OCI-M2 (cell line): ENCODE measurements around the gene GSTM5.
"Not testable (repeated sequence)": the region's sequence is repeated elsewhere in the genome, so short reads cannot be mapped to it uniquely, and the experiment has no call there.

ENCODE experiments used
- DNase-seq: peaks from one replicate; lab custom pipeline; 2025; ENCODE audit not compliant: unreplicated experiment; lab: John Stamatoyannopoulos, UW

The GSTM5 gene

DNA sequence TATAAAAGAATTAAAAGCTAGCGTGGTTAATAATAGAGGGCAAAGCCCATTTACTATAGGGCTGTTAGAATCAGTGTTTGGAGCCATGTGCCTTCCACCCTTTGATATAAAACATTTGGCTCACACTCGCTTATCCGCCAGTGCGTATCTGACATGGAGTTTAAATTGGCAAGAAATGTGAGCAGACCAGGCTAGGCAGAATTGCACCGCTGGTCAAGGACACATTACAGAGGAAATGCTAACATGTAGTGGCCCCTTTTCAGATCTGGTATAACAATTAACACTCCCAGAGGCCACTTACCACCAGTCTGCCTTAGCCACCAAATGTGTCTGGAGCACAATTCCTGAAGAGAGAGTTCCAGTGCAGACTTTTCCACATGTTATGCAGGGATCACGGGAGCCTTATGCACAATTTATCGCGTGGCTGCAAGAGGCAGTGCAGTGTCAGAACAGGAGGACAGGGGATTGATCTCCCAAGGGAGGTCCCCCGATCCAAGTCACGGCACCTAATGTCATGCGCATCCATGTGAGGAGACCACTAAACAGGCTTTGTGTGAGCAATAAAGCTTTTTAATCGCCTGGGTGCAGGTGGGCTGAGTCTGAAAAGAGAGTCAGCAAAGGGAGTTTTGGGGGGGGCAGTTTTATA lies 14.8 kb downstream of the GSTM5 start:
- no peak for DNase-seq

DNA sequence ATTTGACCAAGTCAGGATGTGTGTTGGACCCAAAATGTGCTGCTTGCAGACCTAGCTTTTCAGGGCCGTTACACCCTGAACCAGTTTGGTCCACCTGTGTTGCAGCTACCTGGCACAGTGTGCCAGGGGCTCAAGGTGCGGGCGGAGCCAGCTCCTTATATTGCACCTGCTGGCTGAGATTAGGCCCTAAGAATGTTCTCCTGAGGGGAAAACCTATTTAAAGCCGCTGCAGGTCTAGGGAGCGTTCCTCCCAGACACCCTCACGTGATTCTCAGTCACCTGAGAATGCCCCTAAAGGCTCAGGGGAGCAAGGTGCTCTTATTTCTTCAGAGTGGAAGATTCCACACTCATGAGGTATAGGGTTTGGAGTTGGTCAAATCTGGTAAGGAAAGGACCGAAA lies 16.8 kb downstream of the GSTM5 start:
- DNase-seq = no peak

DNA sequence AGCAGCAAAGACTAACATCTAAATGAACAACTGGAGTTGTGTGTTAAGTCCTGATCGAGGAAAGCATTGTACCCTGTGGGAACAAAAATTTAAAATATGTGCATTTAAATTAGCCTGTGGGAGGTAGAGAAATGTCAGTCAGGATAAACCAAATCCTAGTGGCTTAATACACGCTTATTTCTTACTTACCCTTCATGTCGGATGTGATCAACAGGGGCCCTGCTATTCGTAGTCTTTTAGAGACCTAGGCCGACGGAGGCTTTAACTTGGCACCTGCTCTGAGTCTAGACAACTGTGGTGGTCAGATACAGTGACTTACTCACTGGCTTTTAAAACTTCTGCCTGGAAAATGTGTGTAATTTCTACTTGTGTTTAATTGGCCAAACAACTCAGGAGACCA lies 18.6 kb downstream of the GSTM5 start:
- DNase-seq = no peak

DNA sequence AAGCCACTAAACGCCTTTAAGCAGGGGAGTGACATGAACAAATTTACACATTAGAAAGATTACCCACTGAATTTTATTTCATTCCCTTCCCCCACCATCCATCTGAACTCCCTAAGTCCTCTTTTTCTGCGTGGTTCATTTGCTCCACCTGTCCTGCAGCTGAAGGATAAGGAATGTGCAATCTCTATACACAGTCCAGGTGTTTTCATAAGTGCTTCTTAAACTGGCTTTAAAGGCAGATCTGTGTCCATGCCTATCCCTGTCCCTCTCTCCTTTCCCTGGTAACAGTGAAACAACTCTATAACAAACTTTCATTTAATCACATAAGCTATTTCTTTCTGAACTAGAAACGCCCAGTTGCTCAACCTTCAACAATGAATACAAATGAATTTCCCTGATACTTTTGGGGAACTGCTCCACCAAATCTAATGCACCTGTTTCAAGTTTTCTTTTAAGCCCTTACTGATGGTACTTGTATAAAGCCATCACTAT lies 20.4 kb downstream of the GSTM5 start:
- DNase-seq = no peak

DNA sequence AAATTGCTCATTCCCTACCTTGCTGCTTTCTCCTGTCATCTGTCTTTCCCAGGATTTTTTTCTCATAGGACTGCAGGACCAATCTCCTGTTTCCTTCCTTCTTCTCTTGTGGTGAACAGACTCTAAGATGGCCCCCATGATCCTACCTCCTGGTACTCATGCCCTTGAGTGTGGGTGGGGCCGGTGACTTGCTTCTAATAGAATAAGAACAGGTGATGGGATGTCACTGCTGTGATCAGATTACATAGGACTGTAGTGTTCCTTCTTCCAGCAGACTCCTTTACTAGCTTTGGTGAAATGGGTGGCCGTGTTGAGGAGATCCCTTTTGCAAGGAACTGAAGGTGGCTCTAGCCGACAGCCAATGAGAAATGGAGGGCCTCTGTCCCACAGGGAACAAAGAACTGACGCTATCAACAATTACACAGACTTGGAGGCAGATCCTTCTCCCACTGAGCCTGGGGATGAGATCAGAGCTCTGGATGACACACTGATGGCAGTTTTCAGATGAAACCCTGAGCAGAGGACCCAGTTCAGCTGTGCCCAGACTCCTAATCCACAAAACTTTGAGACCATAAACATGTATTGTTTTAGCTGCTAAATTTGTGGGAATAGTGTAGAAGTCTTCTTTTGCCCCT lies 21.3 kb downstream of the GSTM5 start:
- DNase-seq = no peak

DNA sequence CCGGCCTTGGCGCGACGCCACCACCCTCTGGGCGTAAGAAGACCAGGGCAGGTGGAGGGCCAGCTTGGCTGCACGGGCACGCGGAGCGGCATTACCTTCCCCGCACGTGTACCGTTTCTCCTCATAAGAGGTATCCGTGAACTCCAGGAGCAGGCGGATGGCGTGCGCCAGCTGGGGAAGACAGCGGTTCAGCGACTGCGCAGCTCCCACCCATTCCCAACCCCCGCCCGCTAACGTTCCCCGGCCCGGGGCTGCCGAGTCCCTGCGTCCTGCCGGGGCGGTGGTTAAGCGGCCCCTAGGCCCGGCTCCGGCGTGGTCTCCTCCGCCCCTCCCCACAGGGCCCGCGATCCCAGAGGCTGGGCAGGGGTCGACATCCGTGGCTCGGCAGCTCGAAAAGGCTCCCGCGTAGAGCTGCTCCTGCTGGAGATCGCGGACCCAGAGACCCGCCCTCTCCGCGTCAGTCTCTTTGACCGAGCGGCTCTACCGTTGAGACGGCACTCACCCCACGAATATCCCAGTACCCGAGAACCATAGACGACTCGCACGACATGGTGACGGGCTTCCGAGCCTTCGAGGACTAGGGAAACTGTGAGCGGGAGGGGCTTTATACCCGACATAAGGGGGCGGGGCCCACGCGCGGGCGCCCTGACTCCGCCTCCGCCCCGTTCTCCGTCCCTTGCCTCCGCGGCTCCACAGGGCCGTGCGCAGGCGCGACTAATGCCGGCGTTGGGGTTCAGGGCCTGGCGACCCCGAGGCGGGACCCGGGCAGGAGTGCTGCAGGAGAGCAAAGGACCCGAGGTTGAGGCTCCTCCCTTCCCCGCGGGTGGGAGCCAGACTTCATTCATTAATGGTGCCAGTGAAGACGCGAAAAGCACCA lies 27.9 kb downstream of the GSTM5 start:
- peak; percentile 41 for DNase-seq

DNA sequence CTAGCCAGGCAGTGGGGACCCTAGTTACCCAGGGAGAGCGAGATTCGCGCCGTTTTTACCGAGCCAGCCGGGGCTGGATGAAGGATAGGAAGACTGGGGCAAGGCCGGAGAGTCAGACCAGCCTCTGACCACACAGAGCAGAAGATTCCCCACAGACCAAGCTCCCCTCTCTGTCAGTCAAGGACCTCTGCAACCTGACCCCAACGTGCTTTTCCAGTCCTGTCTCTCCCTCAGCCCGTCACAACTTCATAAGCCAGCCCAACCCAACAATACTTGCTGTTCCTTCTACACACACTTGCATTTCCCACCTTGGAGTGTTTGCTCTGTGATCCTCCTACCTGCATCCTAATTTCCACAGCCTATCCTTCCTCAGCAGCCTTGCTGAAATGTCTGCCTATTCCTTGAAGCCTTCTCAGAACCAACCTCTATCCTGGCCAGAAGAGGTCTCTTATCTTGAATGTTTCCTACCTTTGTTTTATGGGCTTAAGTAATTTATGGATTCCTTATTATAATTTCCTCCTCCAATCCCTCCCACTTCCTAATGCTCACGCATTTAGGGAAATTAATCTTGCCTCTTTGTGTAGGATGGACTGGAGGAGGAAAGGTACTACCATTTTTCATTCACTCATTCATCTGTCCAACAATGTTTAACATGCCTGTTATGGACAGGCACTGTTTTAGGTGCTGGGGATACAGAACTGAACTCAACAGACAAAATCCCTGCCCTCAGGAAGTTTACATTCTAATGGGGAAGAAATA lies 28.7 kb downstream of the GSTM5 start, which contains the start of gene GSTM3:
TSS of gene GSTM3 (minus strand) at position 424 of the 759 bp plus-strand sequence. CDS start 751 bp downstream, outside the sequence.
- no peak for DNase-seq

DNA sequence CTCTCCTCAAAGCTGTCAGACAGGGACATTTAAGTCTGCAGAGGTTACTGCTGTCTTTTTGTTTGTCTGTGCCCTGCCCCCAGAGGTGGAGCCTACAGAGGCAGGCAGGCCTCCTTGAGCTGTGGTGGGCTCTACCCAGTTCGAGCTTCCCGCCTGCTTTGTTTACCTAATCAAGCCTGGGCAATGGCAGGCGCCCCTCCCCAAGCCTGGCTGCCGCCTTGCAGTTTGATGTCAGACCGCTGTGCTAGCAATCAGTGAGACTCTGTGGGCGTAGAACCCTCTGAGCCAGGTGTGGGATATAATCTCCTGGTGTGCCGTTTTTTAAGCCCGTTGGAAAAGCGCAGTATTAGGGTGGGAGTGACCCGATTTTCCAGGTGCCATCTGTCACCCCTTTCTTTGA lies 36.3 kb downstream of the GSTM5 start:
- not testable (repeated sequence) for DNase-seq

DNA sequence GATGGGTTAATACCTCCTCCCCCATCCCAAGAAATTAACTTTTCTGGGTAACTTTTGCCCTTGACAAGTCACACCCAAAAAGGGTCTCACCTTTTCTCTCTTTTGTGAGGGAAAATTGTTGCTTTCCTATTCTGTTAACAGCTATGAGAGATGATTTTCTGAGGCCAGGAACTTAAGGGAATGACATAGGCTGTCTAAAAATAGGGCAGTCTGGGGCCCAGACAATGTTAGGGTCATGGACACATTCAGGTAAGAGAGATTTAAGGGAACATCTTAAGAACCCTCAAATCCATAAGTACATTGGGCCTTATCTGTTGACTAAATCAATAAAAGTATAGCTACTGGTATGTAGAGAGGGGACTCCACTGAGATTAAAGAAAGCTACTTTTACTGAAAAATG lies 37.2 kb downstream of the GSTM5 start:
- DNase-seq = no peak

DNA sequence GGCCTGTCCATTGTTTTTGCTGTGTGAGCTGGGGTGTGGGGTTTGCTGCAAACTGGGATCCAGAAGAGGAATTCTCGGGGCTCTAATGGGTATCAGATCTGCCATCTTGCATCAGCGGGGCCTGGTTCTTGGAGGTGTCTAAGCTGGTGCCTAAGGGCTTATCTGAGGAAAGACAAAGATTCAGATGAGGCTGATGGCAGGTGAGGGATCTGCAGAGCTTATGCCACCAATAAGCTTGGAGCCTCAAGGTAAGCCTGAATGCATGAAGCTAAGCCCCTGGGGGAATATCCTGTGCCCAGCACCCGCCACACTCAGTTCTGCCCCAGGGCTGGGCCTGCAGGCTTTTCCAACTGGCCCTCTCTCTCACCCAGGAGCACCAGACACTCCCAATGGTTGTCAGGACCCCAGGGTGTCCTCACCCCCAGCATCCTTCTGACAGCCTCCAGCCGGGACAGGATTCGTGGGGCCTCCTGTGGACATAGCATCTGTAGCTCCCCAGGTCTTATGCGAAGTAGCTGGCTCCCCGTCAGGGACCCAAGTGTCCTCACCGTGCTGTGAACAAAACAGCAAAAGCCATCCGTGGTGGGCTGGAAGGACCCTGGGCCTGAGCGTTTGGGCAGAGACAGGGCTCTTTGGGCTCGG lies 38.3 kb downstream of the GSTM5 start:
- no peak for DNase-seq

DNA sequence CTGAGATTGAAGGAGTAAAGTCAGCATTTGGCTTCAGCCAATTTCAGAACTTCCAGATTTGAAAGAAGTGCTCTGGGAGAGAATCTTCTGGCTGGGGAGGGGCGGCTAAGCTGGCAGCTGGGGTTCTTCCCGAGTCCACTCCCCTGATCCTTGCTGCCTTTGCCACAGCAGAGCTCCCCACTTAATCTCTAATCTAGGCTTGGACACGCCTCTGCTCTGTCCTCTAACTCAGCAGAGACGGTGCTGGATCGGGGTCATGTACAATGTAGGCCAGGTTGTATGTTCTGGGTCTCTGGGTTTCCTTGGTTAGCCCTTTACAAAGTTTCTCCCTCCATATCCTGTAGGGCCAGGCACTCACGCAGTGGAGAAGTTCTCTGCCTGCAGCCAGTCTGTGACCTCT lies 38.9 kb downstream of the GSTM5 start:
- DNase-seq = no peak

DNA sequence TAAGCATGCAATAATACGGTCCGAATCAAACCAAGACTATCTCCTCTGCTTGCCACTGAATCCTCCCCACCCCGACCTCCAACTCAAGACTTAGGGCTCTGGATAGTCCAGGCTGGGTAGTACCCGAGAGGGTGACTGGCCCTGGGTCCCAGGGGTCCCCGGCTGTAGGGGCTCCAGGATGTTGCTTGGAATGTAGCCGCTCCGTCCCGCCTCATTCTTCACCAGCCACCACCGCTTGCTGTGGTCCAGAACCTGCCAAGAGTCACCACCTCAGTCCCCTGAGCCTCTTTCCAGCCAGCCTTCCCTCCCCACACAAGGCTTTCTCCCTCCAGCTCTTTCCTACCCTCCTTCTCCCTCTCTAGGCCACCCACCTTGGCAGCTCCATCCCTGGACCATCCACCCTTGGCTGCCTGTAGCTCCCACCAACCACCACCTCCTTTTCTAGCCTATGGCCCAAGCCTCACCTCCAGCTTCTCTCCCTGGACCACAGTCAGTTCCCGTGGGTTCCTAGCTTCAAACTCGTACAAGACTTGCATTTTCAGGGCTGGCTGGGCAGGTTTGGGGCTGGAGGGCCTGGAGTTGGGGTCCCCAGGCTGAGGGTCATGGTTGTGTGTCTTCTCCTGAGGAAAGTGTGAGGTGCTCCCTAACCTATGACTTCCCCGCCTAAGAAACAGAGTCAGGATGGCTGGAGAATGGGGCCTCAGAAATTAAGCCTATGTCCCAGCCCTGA lies 39.6 kb downstream of the GSTM5 start:
- no peak for DNase-seq

DNA sequence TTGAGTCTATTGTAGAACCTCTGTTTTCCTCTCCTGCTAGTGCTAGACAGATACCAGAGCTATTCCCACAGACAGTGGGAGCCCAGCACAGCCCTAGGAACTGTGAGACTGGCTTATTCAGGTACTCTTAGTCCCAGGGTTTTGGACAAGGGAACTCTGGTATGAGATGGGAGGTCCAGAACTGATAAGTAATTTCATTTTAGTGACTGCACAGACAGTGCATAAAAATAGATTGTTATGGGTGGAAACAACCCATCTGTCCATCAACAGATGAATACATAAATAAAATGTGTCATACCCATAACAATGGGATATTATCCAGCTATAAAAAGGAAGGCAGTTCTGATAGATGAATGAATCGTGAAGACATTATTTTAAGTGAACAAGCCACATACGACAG lies 42.7 kb downstream of the GSTM5 start:
- no peak for DNase-seq

DNA sequence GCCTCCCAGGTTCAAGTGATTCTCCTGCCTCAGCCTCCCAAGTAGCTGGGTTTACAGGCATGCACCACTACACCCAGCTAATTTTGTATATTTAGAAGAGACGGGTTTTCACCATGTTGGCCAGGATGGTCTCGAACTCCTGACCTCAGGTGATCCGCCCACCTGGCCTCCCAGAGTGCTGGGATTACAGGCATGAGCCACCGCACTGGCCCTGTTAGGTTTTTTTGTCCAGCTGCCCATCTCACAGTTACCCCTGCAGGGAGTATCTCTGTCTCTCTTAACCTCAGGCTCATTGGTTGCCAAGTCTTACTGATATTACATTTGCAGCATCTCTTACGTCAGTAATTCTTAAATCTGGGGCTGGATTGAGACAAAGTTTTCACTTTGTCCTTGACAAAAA lies 44.3 kb downstream of the GSTM5 start:
- DNase-seq = not testable (repeated sequence)

DNA sequence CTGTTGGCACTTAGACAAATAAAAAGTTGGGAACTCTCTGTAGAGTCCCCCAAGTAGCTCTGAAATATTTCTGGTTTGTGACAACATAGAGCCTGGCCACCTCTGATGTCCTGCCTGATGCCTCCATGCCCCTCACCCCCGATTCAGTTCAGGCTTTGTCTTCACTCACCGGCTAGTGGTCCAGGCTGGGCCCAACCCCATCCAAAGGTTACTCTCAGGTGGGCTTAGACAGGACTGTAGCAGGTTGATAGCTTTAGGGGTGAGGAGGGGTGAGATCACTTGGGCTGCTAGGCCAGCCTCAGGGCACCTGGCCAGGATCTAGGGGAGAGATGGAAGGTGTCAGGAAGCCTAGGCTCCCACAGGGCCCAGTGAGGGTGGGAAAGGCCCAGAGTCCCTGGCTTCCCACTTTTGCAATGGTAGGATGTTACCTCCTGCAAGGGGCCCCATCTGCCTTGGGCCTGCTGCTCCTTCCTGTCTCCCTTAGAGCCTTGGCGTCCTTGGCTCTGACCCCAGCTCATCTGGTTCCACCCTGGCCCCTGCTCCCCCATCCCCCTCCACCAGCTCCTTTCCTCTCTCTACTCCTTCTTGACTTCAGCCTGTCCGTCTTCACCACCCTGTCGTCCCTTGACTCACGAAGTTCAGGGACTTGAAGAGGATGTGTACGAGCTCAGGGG lies 44.9 kb downstream of the GSTM5 start:
- DNase-seq = no peak

DNA sequence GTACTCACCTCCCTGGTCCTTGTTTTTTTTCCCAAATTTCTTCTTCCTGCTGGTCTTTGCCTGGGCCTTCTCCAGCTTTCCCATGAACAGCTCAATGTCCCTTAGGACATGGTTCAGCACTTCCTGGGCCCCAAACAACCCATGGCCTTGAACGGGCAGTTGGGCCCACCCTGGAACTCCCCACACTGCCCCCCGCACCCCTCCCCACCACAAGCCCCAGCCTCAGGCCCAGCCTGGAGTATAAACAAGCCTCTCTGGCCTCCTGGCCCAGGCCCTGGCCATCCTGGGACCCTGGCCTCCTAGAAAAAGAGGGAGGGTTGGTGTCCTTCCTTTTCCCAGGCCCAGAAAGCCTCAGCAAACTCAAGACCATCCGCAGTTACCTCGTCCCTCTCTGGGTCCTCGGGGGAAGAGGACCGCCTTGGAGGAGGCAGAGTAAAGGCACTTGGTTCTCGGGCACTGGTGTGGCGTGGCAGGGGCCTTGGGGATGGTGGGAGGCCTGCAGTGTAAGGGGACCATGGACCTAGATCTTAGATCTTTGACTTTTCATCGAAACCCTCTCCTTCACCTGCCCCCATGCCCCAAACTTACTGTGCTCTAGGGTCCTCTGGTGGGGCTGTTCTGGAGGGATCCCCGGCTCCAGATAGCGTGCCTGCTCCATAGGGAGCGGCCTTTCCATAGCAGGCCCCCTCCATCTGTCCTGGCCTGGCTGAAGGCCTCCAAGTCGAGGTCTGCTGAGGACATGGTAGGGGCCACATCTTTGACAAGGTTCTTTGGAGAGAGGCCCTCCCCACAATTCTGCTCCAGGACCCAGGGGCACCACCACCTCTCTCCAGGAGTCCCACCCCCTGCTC lies 46.1 kb downstream of the GSTM5 start:
- DNase-seq = no peak

DNA sequence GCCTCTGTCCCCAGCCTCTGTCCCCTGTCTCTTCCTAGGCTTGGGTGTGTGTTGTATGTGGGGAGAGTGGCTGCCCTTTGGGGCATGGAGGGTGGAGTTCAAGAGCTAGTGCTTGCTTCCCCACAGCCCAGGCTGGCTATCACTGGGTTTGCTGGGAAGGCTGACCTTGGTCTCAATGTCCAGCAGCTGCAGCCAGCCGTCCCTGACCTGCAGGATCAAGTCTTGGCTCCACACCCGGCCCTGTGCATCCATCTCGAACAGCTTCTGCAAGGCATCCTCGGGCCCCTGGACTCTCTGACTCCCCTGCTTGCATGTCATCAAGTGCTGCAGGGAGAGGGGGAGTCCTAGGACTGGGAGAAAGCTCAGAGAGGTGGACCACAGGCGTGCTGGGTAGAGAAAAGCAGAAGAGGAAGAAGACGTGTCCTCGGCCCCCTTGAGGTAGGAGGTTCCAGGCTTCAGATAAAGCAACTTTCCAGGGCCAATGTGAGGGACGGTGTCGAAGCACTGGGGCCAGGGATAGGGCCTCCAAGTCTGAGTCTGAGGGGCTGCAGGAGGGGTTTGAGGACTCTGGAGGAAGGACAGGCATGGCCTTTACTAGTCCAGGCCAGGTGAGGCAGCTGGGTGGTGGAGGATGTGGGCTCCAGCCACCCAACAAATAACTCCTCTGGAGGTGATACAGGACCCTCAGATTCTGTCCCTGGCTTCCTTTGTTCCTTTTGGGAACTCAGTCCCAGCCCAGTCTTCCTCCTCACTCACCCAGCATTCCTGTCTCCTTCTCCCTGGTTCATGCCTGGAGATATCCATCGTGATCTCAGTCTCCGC lies 47.7 kb downstream of the GSTM5 start:
- DNase-seq = no peak
